OCI-LY7 (cell line): ENCODE measurements around the gene ZNF638. TPM values are rescaled to one million over a fixed set of nuclear protein-coding genes. Genes with fewer than 3 reads are reported as not detected.

Source experiments
- BruUV-seq: library from RNA; stranded (reverse); fragments of 400-500 nt; replicated peaks from 2 replicates; lab custom pipeline; 2021; lab: Mats Ljungman, UMichigan
- CTCF ChIA-PET: fragments of 300-600 bp; sonication (Branson Sonifier 250); formaldehyde crosslinking; loops from one replicate; lab custom pipeline; 2022; ENCODE audit warnings: antibody characterized with exemption; ENCODE audit not compliant: unreplicated experiment; lab: Charles Lee
- POLR2A ChIA-PET: fragments of 300-600 bp; sonication (Branson Sonifier 250); formaldehyde crosslinking; loops from one replicate; lab custom pipeline; 2022; ENCODE audit warnings: antibody characterized with exemption; lab: Charles Lee
- DNase-seq: peaks from one replicate; pipeline ENCODE4 v3.0.0-alpha.2; 2015; ENCODE audit warnings: low spot score
- H2AFZ ChIP-seq: fragments of 200-600 bp; sonication (generic), shearing (Covaris generic); 2 replicates; pipeline ENCODE4 v1.6.1; 2014; ENCODE audit warnings: mild to moderate bottlenecking, antibody characterized with exemption, low read length, moderate library complexity
- H3K27ac ChIP-seq: fragments of 200-600 bp; sonication (generic); 2 replicates; pipeline ENCODE4 v1.5.1; 2014; ENCODE audit warnings: mixed run types, low read depth, mild to moderate bottlenecking, moderate library complexity, low read length, inconsistent platforms; ENCODE audit not compliant: poor library complexity, severe bottlenecking
- H3K36me3 ChIP-seq: fragments of 200-600 bp; sonication (generic); 2 replicates; pipeline ENCODE4 v1.6.1; 2014; ENCODE audit warnings: mild to moderate bottlenecking, antibody characterized with exemption, low read length, moderate library complexity, mixed read lengths; ENCODE audit not compliant: insufficient read depth
- H3K4me1 ChIP-seq: fragments of 200-600 bp; sonication (generic); 2 replicates; pipeline ENCODE4 v1.5.1; 2014; ENCODE audit warnings: mild to moderate bottlenecking, low read length; ENCODE audit not compliant: insufficient read depth, poor library complexity, severe bottlenecking
- H3K4me2 ChIP-seq: fragments of 200-600 bp; sonication (generic); 2 replicates; pipeline ENCODE4 v1.6.1; 2014; ENCODE audit warnings: mild to moderate bottlenecking, low read length
- H3K4me3 ChIP-seq: fragments of 200-600 bp; sonication (generic); 2 replicates; pipeline ENCODE4 v1.5.1; 2014; ENCODE audit warnings: mild to moderate bottlenecking, low read depth, low read length; ENCODE audit not compliant: poor library complexity, severe bottlenecking
- H3K79me2 ChIP-seq: fragments of 200-600 bp; sonication (generic); 2 replicates; pipeline ENCODE4 v1.6.1; 2016; ENCODE audit warnings: low read depth, mild to moderate bottlenecking, low read length, moderate library complexity, mixed read lengths; ENCODE audit not compliant: insufficient read depth
- H3K9me2 ChIP-seq: fragments of 200-600 bp; sonication (generic); 2 replicates; pipeline ENCODE4 v1.6.1; 2016; ENCODE audit warnings: mild to moderate bottlenecking, low read length, mixed read lengths; ENCODE audit not compliant: insufficient read depth
- H3K9me3 ChIP-seq: fragments of 200-600 bp; sonication (generic); 2 replicates; pipeline ENCODE4 v1.6.1; 2014; ENCODE audit warnings: mild to moderate bottlenecking, mixed run types, low read length, mixed read lengths
- H4K20me1 ChIP-seq: fragments of 200-600 bp; sonication (generic); 2 replicates; pipeline ENCODE4 v1.6.1; 2014; ENCODE audit warnings: mild to moderate bottlenecking, antibody characterized with exemption, low read length, moderate library complexity, mixed read lengths; ENCODE audit not compliant: insufficient read depth
- EZH2phosphoT487 ChIP-seq: fragments of 200-600 bp; sonication (generic); IDR thresholded peaks from 2 replicates; pipeline ENCODE4 v1.6.1; 2018; ENCODE audit warnings: low read depth, borderline replicate concordance, mild to moderate bottlenecking, mixed run types, antibody characterized with exemption, low read length, moderate library complexity, mixed read lengths
- intact Hi-C: fragments of 100-400 bp; cut with micrococcal nuclease; formaldehyde crosslinking; loops from one replicate; pipeline ENCODE4 v1.10.0; 2022; ENCODE audit not compliant: unreplicated experiment
- total RNA-seq, 2 experiments: library from RNA; depleted of rRNA in 1 of 2; stranded (reverse); fragments of >200 nt in 1 of 2; shearing (Covaris generic) in 1 of 2; gene quantifications; 2 replicates each; pipeline ENCODE4 v1.2.3, GENCODE V29; 2014 to 2022
- TF ChIP-seq, protein P1 (sequence below): fragments of 200-600 bp; sonication (generic); conservative IDR thresholded peaks from 2 replicates; pipeline ENCODE4 v1.5.1; 2014; ENCODE audit warnings: mild to moderate bottlenecking, antibody characterized with exemption, low read length, moderate library complexity, mixed read lengths

Gene ZNF638
- total RNA-seq, 2 experiments from 2014 or later: 114 to 138 TPM

GRCh38 chr2:71388214-71388613 lies 56.6 kb downstream of the ZNF638 start:
- Histone ChIP-seq H3K27ac (no peak overlapping the region), H3K36me3 (peaks cover 80% of the 10 kb centered on the region), H3K4me1 (no peaks in the 10 kb centered on the region), H3K4me2 (no peak overlapping the region), H2AFZ (no peak overlapping the region), H4K20me1 (no peaks in the 10 kb centered on the region), H3K9me2 (no peaks in the 10 kb centered on the region), H3K4me3 (no peak overlapping the region), H3K9me3 (peaks cover 14% of the 10 kb centered on the region; the same call in 1 of the 2 replicates), H3K79me2 (no peaks in the 10 kb centered on the region)
- intact Hi-C loops: no loop called here
- BruUV-seq: no TSS peak
- DNase-seq: no peak
- POLR2A ChIA-PET: no interaction called here
- TF ChIP-seq EZH2phosphoT487: no peak
- TF ChIP-seq, protein P1, sequence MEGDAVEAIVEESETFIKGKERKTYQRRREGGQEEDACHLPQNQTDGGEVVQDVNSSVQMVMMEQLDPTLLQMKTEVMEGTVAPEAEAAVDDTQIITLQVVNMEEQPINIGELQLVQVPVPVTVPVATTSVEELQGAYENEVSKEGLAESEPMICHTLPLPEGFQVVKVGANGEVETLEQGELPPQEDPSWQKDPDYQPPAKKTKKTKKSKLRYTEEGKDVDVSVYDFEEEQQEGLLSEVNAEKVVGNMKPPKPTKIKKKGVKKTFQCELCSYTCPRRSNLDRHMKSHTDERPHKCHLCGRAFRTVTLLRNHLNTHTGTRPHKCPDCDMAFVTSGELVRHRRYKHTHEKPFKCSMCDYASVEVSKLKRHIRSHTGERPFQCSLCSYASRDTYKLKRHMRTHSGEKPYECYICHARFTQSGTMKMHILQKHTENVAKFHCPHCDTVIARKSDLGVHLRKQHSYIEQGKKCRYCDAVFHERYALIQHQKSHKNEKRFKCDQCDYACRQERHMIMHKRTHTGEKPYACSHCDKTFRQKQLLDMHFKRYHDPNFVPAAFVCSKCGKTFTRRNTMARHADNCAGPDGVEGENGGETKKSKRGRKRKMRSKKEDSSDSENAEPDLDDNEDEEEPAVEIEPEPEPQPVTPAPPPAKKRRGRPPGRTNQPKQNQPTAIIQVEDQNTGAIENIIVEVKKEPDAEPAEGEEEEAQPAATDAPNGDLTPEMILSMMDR: no peak
- CTCF ChIA-PET: no interaction called here

- POLR2A ChIA-PET: interaction anchor here (0.6 to 1.1 kb wide), 2 partner anchors 19 to 58 kb away, joined by 3 read pairs; partner anchors contain the start of gene ZNF638
- Histone ChIP-seq H3K36me3 (peaks cover 85% of the 10 kb centered on the region), H3K79me2 (no peaks in the 10 kb centered on the region), H3K27ac (no peak overlapping the region), H2AFZ (no peak overlapping the region), H3K4me1 (no peaks in the 10 kb centered on the region), H4K20me1 (no peaks in the 10 kb centered on the region), H3K4me2 (no peak overlapping the region), H3K9me3 (peaks cover 14% of the 10 kb centered on the region; the same call in 1 of the 2 replicates), H3K9me2 (no peaks in the 10 kb centered on the region), H3K4me3 (no peak overlapping the region)
- CTCF ChIA-PET: no interaction called here
- no TSS peak for BruUV-seq
- intact Hi-C loops: no loop called here
- TF ChIP-seq, protein P1: no peak
- no peak for TF ChIP-seq EZH2phosphoT487
- DNase-seq: no peak
These were observed 57.9 kb downstream of the ZNF638 start for GRCh38 chr2:71389384-71390072.

- POLR2A ChIA-PET: interaction anchor here (1.0 kb wide), 1 partner anchor 9 kb away, joined by 3 read pairs; no protein-coding TSS in a partner anchor
- no TSS peak for BruUV-seq
- no peaks in the 10 kb centered on the region for H4K20me1 ChIP-seq
- H3K27ac ChIP-seq: no peak overlapping the region
- no peak overlapping the region for H2AFZ ChIP-seq
- peaks cover 85% of the 10 kb centered on the region for H3K36me3 ChIP-seq
- no peaks in the 10 kb centered on the region for H3K79me2 ChIP-seq
- H3K9me2 ChIP-seq: no peaks in the 10 kb centered on the region
- CTCF ChIA-PET: no interaction called here
- no peak overlapping the region for H3K4me3 ChIP-seq
- no peaks in the 10 kb centered on the region for H3K4me1 ChIP-seq
- intact Hi-C loops: no loop called here
- DNase-seq: no peak
- H3K4me2 ChIP-seq: no peak overlapping the region
- H3K9me3 ChIP-seq: peaks cover 3% of the 10 kb centered on the region; the same call in 1 of the 2 replicates
- TF ChIP-seq, protein P1: no peak
- no peak for TF ChIP-seq EZH2phosphoT487
These were observed 61.6 kb downstream of the ZNF638 start for GRCh38 chr2:71393216-71393615.
